Mesothelial cell of epicardium (in vitro differentiated cells): ENCODE results near the gene STAT1. TPM values are rescaled to one million over a fixed set of nuclear protein-coding genes. Genes with fewer than 3 reads are reported as not detected.

Source experiments
- DNase-seq, 2 experiments: peaks; one replicate each; pipeline ENCODE4 v3.0.0; 2021; ENCODE audit warnings: low spot score in 2 of 2; ENCODE audit not compliant: unreplicated experiment in 2 of 2
- H3K27ac Mint-ChIP-seq: 2 replicates; pipeline ENCODE4 v1.8.0; 2021; ENCODE audit warnings: mixed read lengths
- H3K27me3 Mint-ChIP-seq: 2 replicates; pipeline ENCODE4 v1.8.0; 2021; ENCODE audit warnings: low read depth, mixed read lengths
- H3K36me3 Mint-ChIP-seq: 2 replicates; pipeline ENCODE4 v1.8.0; 2021; ENCODE audit warnings: mixed read lengths
- H3K4me1 Mint-ChIP-seq: 2 replicates; pipeline ENCODE4 v1.8.0; 2021; ENCODE audit warnings: mixed read lengths
- H3K4me3 Mint-ChIP-seq: 2 replicates; pipeline ENCODE4 v1.8.0; 2021; ENCODE audit warnings: mild to moderate bottlenecking, moderate library complexity, mixed read lengths
- H3K9me3 Mint-ChIP-seq: 2 replicates; pipeline ENCODE4 v1.8.0; 2021; ENCODE audit warnings: mixed read lengths
- total RNA-seq: library from RNA; stranded (reverse); gene quantifications from 3 replicates; pipeline ENCODE4 v1.2.1, GENCODE V29; 2021
- TF ChIP-seq, protein P1 (sequence below): fragments of 200-600 bp; sonication (generic); IDR thresholded peaks from one replicate; pipeline ENCODE4 v1.5.0; 2021; ENCODE audit warnings: antibody characterized with exemption; ENCODE audit not compliant: unreplicated experiment

Gene STAT1
- total RNA-seq, 1 donor from 2014 or later = 106 TPM

DNA sequence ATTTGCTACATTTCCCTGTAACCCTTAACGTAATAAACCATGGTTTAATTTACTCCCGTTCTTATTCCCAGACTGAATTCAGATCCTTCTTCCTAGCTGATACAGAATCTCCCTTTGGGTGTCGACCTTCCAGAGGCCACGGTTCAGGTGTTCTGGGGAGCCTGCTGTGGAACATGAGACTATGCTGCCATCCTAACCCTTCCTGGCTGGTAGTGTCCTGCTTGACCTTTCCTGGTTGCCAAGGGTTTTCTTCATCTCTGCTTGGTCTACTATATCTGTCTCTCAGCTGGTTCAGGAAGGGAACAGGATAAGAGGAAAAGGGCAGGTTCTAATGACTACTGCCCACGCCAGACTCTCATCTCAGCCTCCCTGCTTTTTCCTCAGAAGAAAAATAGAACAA lies 36.5 kb downstream of the STAT1 start:
- peaks cover 73% of the 10 kb centered on the region for H3K36me3 Mint-ChIP-seq
- no peaks in the 10 kb centered on the region for H3K27me3 Mint-ChIP-seq
- H3K4me1 Mint-ChIP-seq = peaks cover 41% of the 10 kb centered on the region
- H3K9me3 Mint-ChIP-seq = no peaks in the 10 kb centered on the region
- H3K27ac Mint-ChIP-seq = no peak overlapping the region
- TF ChIP-seq, protein P1, sequence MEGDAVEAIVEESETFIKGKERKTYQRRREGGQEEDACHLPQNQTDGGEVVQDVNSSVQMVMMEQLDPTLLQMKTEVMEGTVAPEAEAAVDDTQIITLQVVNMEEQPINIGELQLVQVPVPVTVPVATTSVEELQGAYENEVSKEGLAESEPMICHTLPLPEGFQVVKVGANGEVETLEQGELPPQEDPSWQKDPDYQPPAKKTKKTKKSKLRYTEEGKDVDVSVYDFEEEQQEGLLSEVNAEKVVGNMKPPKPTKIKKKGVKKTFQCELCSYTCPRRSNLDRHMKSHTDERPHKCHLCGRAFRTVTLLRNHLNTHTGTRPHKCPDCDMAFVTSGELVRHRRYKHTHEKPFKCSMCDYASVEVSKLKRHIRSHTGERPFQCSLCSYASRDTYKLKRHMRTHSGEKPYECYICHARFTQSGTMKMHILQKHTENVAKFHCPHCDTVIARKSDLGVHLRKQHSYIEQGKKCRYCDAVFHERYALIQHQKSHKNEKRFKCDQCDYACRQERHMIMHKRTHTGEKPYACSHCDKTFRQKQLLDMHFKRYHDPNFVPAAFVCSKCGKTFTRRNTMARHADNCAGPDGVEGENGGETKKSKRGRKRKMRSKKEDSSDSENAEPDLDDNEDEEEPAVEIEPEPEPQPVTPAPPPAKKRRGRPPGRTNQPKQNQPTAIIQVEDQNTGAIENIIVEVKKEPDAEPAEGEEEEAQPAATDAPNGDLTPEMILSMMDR = no peak
- H3K4me3 Mint-ChIP-seq = no peak overlapping the region
- no peak for DNase-seq

DNA sequence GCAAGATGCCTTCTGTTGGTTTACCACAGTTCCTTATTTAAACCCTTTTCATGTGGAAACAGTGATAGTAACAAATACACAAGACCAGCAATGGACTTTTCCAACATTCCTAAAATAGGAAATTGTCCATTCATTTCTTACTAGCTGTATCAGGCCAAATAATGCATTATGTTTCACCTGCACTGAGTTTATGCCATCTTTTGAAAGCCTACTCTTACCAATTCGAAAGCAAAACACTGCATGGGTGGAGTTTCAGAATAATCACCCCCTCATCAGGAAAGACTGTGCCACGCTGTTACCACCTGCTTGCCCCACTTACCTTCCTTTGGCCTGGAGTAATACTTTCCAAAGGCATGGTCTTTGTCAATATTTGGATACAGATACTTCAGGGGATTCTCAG lies 37.5 kb downstream of the STAT1 start:
- TF ChIP-seq, protein P1 = no peak
- Mint-ChIP-seq H3K27me3 (no peaks in the 10 kb centered on the region), H3K4me3 (no peak overlapping the region), H3K9me3 (no peaks in the 10 kb centered on the region), H3K36me3 (peaks cover 75% of the 10 kb centered on the region), H3K27ac (no peak overlapping the region), H3K4me1 (peaks cover 37% of the 10 kb centered on the region)
- no peak for DNase-seq

DNA sequence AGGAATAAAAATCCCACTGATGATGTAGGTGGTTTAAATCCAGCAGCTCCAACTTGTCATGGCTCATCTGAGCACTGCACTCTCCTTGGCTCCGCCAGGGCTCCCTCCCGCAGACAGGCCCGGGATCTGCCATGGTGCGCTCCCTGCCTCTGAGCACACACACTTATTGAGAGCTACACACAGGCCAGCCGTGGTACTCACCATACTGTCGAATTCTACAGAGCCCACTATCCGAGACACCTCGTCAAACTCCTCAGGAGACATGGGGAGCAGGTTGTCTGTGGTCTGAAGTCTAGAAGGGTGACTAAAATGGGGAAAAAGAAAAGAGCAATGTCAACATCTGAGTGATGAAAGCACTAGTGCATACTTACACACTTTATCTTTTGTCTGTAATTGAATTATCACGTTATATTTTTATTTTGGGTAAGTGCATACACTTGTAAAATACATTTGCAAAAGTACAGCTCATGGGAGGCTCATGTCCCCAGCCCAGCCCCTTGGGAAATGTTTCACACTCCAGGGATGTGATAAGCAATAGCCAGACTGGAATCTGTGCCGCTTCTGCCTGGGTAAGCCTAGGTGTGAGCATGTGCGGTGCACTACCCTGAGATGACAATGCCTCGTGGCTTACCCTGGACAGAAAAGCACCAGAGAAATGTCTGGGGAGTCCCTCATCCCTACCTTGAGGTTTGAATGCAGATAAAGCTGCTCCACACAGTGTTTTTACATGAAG lies 39.2 kb downstream of the STAT1 start:
- no peaks in the 10 kb centered on the region for H3K27me3 Mint-ChIP-seq
- no peak for DNase-seq

DNA sequence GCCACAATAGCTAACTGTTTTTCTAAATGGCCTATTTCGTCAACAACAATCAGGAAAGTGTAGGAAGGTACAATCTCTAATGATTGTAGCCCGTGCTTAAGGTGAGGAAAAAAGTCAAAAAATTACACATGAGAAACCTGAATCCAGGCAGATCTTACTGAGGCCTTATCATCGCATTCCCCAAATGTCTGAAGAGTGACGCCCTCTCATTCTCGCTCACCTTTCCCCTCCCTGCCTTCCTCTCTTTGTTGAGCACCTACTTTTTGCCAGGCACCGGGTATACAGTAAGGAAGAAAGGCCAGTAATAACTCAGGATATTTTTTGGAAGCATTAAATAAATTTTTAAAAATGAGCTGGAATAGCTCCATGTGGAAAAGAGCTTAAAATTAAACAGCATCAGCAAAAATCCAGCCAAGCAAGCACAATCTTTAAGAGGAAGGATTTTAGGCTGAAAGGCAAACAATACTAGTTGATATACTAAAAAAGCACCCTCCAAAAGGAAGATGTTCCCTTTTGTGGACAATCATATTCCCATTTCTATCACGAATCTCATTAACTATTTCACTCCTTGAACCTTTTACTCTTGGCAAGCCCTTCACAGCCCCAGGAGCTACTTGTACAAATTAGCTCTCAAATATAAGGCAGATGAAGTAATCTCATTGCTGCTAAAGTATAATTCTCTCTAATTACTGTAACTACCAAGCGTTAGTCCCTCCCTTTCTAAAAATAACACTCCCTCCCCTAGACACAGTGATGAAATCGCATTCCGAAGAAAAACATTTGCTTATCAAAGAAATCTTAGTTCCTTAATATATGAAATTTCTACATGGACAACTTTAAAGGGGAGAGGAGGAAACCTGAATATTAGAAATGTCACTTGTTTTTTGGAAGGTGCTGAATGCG lies 40.0 kb downstream of the STAT1 start:
- Mint-ChIP-seq H3K4me1 (peaks cover 11% of the 10 kb centered on the region), H3K27ac (peak overlapping the region; percentile 88), H3K36me3 (peaks cover 84% of the 10 kb centered on the region), H3K9me3 (no peaks in the 10 kb centered on the region), H3K27me3 (no peaks in the 10 kb centered on the region), H3K4me3 (no peak overlapping the region)
- TF ChIP-seq, protein P1 = no peak
- no peak for DNase-seq

More for the DNA sequence above, 39.2 kb downstream of the STAT1 start:
- Mint-ChIP-seq H3K4me3 (no peak overlapping the region), H3K9me3 (no peaks in the 10 kb centered on the region), H3K27ac (no peak overlapping the region), H3K36me3 (peaks cover 84% of the 10 kb centered on the region), H3K4me1 (peaks cover 20% of the 10 kb centered on the region)
- TF ChIP-seq, protein P1 = no peak

DNA sequence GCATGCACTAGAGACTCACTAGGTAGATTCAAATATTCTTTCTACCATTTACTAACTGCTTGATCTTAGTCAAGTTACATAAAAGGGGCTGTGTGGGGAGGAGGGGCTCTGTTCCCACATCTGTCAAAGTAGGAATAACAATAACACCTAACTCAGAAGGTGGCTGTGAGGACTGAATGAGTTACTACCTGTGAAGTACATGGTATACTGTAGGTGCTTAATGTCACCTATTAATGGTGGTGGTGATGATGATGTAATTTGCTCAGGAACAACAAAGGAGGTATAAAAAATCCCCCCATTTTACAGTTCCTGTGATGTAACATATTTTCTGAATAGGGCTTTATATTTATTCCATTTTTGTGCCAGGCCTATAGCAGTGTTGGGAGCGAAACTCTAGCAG lies 40.7 kb downstream of the STAT1 start:
- no peak overlapping the region for H3K4me3 Mint-ChIP-seq
- H3K4me1 Mint-ChIP-seq = peaks cover 9% of the 10 kb centered on the region
- no peaks in the 10 kb centered on the region for H3K27me3 Mint-ChIP-seq
- H3K9me3 Mint-ChIP-seq = no peaks in the 10 kb centered on the region
- H3K36me3 Mint-ChIP-seq = peaks cover 79% of the 10 kb centered on the region
- DNase-seq = no peak
- TF ChIP-seq, protein P1 = no peak
- H3K27ac Mint-ChIP-seq = peak overlapping the region; percentile 88
